GM12878 (cell line): ENCODE measurements around the gene TOM1L1.

Source experiments
- CTCF ChIP-seq, 3 experiments: IDR thresholded peaks in 2 of 3; conservative IDR thresholded peaks in 1 of 3; 2 replicates each; pipeline ENCODE4 v1.5.1; 2011; ENCODE audit warnings: low read depth in 3 of 3, low read length in 3 of 3, mild to moderate bottlenecking in 3 of 3, control low read depth in 2 of 3, moderate library complexity in 2 of 3, inconsistent platforms in 1 of 3, mixed read lengths in 1 of 3; ENCODE audit not compliant: control insufficient read depth in 2 of 3, insufficient read depth in 1 of 3; ENCODE audit errors: extremely low read depth in 1 of 3
- E2F8 ChIP-seq: fragments of 450-650 bp; IDR thresholded peaks from 2 replicates; pipeline ENCODE4 v1.6.1; 2018; ENCODE audit warnings: mild to moderate bottlenecking, low read depth, moderate library complexity; ENCODE audit not compliant: partially characterized antibody
- PAX5 ChIP-seq: IDR thresholded peaks from 2 replicates; pipeline ENCODE4 v1.6.1; 2011; ENCODE audit warnings: low read depth, low read length, borderline replicate concordance
- POLR2A ChIP-seq: IDR thresholded peaks from 2 replicates; pipeline ENCODE4 v1.6.1; 2011; ENCODE audit warnings: low read depth, mild to moderate bottlenecking, low read length
- POLR2AphosphoS5 ChIP-seq: IDR thresholded peaks from 2 replicates; pipeline ENCODE4 v1.6.1; 2011; ENCODE audit warnings: mild to moderate bottlenecking, low read length, inconsistent platforms
- TAF1 ChIP-seq: IDR thresholded peaks from 2 replicates; pipeline ENCODE4 v1.6.1; 2011; ENCODE audit warnings: mild to moderate bottlenecking, low read depth, low read length, borderline replicate concordance
- ZBED1 ChIP-seq: IDR thresholded peaks from 2 replicates; pipeline ENCODE4 v1.6.1; 2016; ENCODE audit warnings: borderline replicate concordance

GRCh38 chr17:54991567-54991966 is 90.9 kb downstream of the TOM1L1 start:
- no peak for TF ChIP-seq CTCF (IDR thresholded peaks at IDR 0.05 in 2 of 3, conservative IDR thresholded peaks at IDR 0.05 in 1 of 3; ENCODE audit: control insufficient read depth in 2 of 3, extremely low read depth in 1 of 3, insufficient read depth in 1 of 3, low read depth in 3 of 3, low read length in 3 of 3)
- TF ChIP-seq ZBED1, result no peak
- no peak for TF ChIP-seq POLR2A
- TF ChIP-seq E2F8, result no peak
- no peak for TF ChIP-seq PAX5
- no peak for TF ChIP-seq POLR2AphosphoS5
- TF ChIP-seq TAF1, result no peak
